ENCODE results near the gene SPATA32. TPM values are rescaled to one million over a fixed set of nuclear protein-coding genes. Genes with fewer than 3 reads are reported as not detected.

The SPATA32 gene
- total and polyA plus RNA-seq, 7 donors: 0.07 TPM; not detected in 6

DNA sequence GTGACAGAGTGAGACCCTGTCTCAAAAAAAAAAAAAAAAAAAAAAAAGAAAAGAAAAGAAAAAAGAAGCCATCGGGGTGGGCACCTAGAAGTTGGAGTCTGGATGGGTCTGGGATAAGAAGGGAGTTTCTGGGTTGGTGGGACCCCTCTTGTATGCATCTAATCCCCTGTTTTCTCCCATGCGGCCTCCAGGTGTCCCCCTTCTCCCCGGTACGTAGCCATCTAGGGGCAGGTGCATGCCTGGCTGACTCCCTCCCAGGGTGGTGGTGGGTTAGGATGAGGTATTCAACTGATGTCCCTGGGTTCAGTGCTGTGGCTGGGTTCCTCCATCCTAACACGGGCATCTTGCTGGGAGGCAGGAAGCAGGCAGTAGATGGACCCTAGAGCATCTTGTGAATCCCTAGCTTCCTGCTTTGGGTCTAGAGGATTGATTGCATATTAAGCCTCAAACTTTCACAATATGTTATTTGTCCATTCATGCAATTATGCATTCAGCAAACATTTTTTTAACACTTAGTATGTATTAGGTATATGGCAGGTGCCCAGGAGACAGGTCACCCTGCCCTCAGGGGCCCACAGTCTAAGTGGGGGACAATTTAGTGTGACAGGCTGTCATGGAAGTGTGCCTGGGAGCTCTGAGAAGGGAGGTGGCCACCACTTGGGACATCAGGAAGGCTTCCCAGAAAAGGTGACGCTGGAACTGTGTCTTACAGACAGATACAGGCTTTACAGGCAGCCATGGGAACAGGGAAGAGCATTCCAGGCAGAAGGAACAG lies 27.1 kb downstream of the SPATA32 start:
- no peaks in the 10 kb centered on the region for H3K36me3 ChIP-seq
- H3K27ac ChIP-seq: no peak overlapping the region
- no peak for DNase-seq
- no peak overlapping the region for H3K4me3 ChIP-seq
- 19 to 32% methylated on average over 6 of the region's 6 CpGs for WGBS, 2 donors
- intact Hi-C loops (cut with DNase I): no loop called here
- H3K27me3 ChIP-seq: peaks cover 0 to 29% (median 2%) of the 10 kb centered on the region in 3 donors
- peaks cover 0 to 7% (median 2%) of the 10 kb centered on the region in 4 donors for H3K4me1 ChIP-seq
- no peaks in the 10 kb centered on the region for H3K9me3 ChIP-seq
- TF ChIP-seq, protein P1, sequence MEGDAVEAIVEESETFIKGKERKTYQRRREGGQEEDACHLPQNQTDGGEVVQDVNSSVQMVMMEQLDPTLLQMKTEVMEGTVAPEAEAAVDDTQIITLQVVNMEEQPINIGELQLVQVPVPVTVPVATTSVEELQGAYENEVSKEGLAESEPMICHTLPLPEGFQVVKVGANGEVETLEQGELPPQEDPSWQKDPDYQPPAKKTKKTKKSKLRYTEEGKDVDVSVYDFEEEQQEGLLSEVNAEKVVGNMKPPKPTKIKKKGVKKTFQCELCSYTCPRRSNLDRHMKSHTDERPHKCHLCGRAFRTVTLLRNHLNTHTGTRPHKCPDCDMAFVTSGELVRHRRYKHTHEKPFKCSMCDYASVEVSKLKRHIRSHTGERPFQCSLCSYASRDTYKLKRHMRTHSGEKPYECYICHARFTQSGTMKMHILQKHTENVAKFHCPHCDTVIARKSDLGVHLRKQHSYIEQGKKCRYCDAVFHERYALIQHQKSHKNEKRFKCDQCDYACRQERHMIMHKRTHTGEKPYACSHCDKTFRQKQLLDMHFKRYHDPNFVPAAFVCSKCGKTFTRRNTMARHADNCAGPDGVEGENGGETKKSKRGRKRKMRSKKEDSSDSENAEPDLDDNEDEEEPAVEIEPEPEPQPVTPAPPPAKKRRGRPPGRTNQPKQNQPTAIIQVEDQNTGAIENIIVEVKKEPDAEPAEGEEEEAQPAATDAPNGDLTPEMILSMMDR (IDR thresholded peaks at IDR 0.05): no peak
- TF ChIP-seq POLR2A (IDR thresholded peaks at IDR 0.05) (no peak), POLR2AphosphoS5 (IDR thresholded peaks at IDR 0.05) (no peak), EP300 (IDR thresholded peaks at IDR 0.05) (no peak)

GRCh38 chr17:45233423-45233924 lies 28.4 kb downstream of the SPATA32 start:
- no peak for DNase-seq
- WGBS, 2 donors: 80 to 85% methylated on average over 8 of the region's 8 CpGs

DNA sequence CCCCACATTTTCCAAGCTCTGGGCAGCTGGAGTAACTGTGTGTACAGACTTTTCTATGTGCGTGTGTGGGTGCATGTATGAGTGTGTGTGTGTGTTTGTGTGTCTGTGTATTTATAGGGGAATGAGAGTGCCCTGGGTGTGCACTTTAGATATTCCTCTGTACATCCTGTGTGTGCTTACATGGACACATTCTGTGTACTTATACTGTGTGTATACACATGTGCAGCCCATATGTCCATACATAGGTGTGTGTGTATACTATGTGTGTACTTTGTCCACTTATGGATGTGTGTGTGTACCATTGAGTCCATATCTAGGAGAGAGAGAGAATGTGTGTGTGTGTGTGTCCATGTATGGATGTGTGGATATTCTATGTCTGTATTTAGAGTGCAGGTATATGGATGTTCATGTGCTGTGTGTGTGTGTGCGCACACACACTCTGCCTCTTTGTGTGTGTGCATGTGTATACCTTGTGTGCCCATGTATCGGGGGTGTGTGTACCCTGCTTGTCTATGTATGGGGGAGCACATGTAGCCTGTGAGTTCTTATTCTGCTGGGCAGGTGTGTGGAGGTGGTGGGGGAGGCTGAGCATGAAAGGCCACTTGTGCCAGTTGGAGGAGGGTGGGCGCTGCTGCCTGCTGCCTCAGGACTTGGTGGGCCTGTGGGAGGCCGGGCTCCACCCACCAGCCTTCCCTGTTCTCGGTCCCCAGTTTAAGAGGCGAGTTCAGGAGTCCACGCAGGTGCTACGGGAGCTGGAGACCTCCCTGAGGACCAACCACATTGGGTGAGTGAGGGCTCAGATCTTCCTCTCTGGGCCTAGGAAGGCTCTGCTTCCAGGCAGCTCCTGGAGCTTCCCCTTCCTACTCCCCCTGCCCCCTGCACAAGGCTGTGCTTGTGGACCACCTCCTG lies 29.1 kb downstream of the SPATA32 start:
- WGBS, 2 donors: 88 to 91% methylated on average over 9 of the region's 9 CpGs

More at GRCh38 chr17:45233423-45233924, 28.4 kb downstream of the SPATA32 start:
- no peaks in the 10 kb centered on the region for H3K9me3 ChIP-seq
- H3K27me3 ChIP-seq: peaks cover 0 to 17% (median 0%) of the 10 kb centered on the region in 3 donors
- H3K27ac ChIP-seq: no peak overlapping the region
- H3K4me1 ChIP-seq: peaks cover 0 to 8% (median 4%) of the 10 kb centered on the region in 4 donors
- no peak overlapping the region for H3K4me3 ChIP-seq
- H3K36me3 ChIP-seq: no peaks in the 10 kb centered on the region
- TF ChIP-seq EP300 (IDR thresholded peaks at IDR 0.05) (no peak), POLR2A (IDR thresholded peaks at IDR 0.05) (no peak), POLR2AphosphoS5 (IDR thresholded peaks at IDR 0.05) (no peak)
- TF ChIP-seq, protein P1 (IDR thresholded peaks at IDR 0.05): no peak
- intact Hi-C loops (cut with DNase I): no loop called here

GRCh38 chr17:45231481-45232116 lies 30.3 kb downstream of the SPATA32 start:
- Histone ChIP-seq H3K9me3 (no peaks in the 10 kb centered on the region), H3K4me3 (no peak overlapping the region), H3K36me3 (no peaks in the 10 kb centered on the region), H3K4me1 (peaks cover 0 to 21% (median 11%) of the 10 kb centered on the region in 4 donors), H3K27me3 (peaks cover 0 to 17% (median 0%) of the 10 kb centered on the region in 3 donors), H3K27ac (peak overlapping the region in 1 of 4 donors; percentile 79)
- intact Hi-C loops (cut with DNase I): no loop called here
- 49 to 72% methylated on average over 19 of the region's 19 CpGs for WGBS, 2 donors
- DNase-seq: peak; percentile 66
- TF ChIP-seq POLR2A (IDR thresholded peaks at IDR 0.05) (no peak), POLR2AphosphoS5 (IDR thresholded peaks at IDR 0.05) (no peak), EP300 (IDR thresholded peaks at IDR 0.05) (no peak)
- TF ChIP-seq, protein P1 (IDR thresholded peaks at IDR 0.05): no peak

More for the DNA sequence above, 29.1 kb downstream of the SPATA32 start:
- H3K27ac ChIP-seq: no peak overlapping the region
- no peak overlapping the region for H3K4me3 ChIP-seq
- peaks cover 0 to 17% (median 0%) of the 10 kb centered on the region in 3 donors for H3K27me3 ChIP-seq
- H3K36me3 ChIP-seq: no peaks in the 10 kb centered on the region
- H3K9me3 ChIP-seq: no peaks in the 10 kb centered on the region
- DNase-seq: no peak
- peaks cover 0 to 15% (median 10%) of the 10 kb centered on the region in 4 donors for H3K4me1 ChIP-seq
- TF ChIP-seq POLR2AphosphoS5 (IDR thresholded peaks at IDR 0.05): no peak
- TF ChIP-seq, protein P1 (IDR thresholded peaks at IDR 0.05): no peak
- TF ChIP-seq POLR2A (IDR thresholded peaks at IDR 0.05): no peak
- TF ChIP-seq EP300 (IDR thresholded peaks at IDR 0.05): no peak
- intact Hi-C loops (cut with DNase I): no loop called here

All from sigmoid colon (tissue), 7 donors.